K562 (cell line): Measurements from ENCODE around the gene MAGEB16. TPM values are rescaled to one million over a fixed set of nuclear protein-coding genes. Genes with fewer than 3 reads are reported as not detected.

Experiments used
- ATAC-seq: fragments of 200-7000 bp; cut with Tn5 transposase; 3 replicates; pipeline ENCODE4 v1.9.1; 2020; ENCODE audit warnings: moderate library complexity
- BruUV-seq: library from RNA; stranded (reverse); fragments of 400-500 nt; replicated peaks from 2 replicates; lab custom pipeline; 2021; lab: Mats Ljungman, UMichigan
- CTCF ChIA-PET: fragments of 300-600 bp; formaldehyde crosslinking; extraction: SDS; loops from one replicate; lab custom pipeline; 2021; ENCODE audit warnings: low intra/inter-chr PET ratio; lab: Yijun Ruan, JAX
- POLR2A ChIA-PET: fragments of 300-600, 350-650 bp; sonication (Branson Sonifier 250); formaldehyde crosslinking; extraction: SDS; loops from one replicate; lab custom pipeline; 2021; ENCODE audit warnings: antibody characterized with exemption, inconsistent platforms; lab: Yijun Ruan, JAX
- DNase-seq, 4 experiments: peaks; one replicate each; pipeline versions ENCODE4 v3.0.0 to v3.0.0-alpha.2; 2011 to 2018; ENCODE audit warnings: low spot score in 3 of 4, mixed read lengths in 3 of 4; ENCODE audit errors: extremely low read depth in 1 of 4
- FAIRE-seq: peaks from 2 replicates; lab custom pipeline; 2011; peaks lifted over from hg19 to GRCh38; lab: Jason Lieb, UNC
- H2AFZ ChIP-seq: 2 replicates; pipeline ENCODE4 v1.6.0; 2011; ENCODE audit warnings: low read depth, low read length, control low read depth, inconsistent platforms
- H3K27ac ChIP-seq: fragments of 200-600 bp; 3 replicates; pipeline ENCODE4 v1.8.0; 2011; ENCODE audit warnings: low read depth, mild to moderate bottlenecking, control low read depth, inconsistent platforms, low read length, moderate library complexity, mixed read lengths; ENCODE audit errors: extremely low read depth
- H3K27me3 ChIP-seq, 2 experiments: fragments of 300-600 bp in 1 of 2; 2 replicates in 1 of 2; 3 replicates in 1 of 2; pipeline versions ENCODE4 v1.6.0 to v1.8.0; 2011; ENCODE audit warnings: inconsistent platforms in 2 of 2, low read length in 2 of 2, mild to moderate bottlenecking in 1 of 2, mixed read lengths in 1 of 2, moderate library complexity in 1 of 2; ENCODE audit not compliant: control insufficient read depth in 2 of 2, insufficient read depth in 2 of 2
- H3K36me3 ChIP-seq: fragments of 300-600 bp; 3 replicates; pipeline ENCODE4 v1.8.0; 2011; ENCODE audit warnings: mild to moderate bottlenecking, low read length, inconsistent platforms; ENCODE audit not compliant: control insufficient read depth, insufficient read depth
- H3K4me1 ChIP-seq, 2 experiments: fragments of 200-600 bp in 1 of 2; replicated peaks in 1 of 2; 2 replicates in 1 of 2; 3 replicates in 1 of 2; pipeline versions ENCODE4 v1.5.1 to v1.8.0; 2011; ENCODE audit warnings: inconsistent platforms in 2 of 2, low read length in 2 of 2, mild to moderate bottlenecking in 1 of 2, mixed read lengths in 1 of 2, moderate library complexity in 1 of 2; ENCODE audit not compliant: control insufficient read depth in 2 of 2, insufficient read depth in 2 of 2
- H3K4me2 ChIP-seq: 2 replicates; pipeline ENCODE4 v1.6.1; 2011; ENCODE audit warnings: low read length, control low read depth, inconsistent platforms, mixed read lengths; ENCODE audit not compliant: insufficient read depth
- H3K4me3 ChIP-seq: fragments of 200-600 bp; sonication (generic), shearing (Covaris generic); 2 replicates; pipeline ENCODE4 v1.5.1; 2016; ENCODE audit warnings: control low read depth, inconsistent platforms
- H3K79me2 ChIP-seq: fragments of 200-600 bp; 3 replicates; pipeline ENCODE4 v1.8.0; 2011; ENCODE audit warnings: low read length, inconsistent platforms; ENCODE audit not compliant: control insufficient read depth, insufficient read depth
- H3K9ac ChIP-seq, 2 experiments: 2 replicates each; pipeline versions ENCODE4 v1.6.0 to v1.6.1; 2011; ENCODE audit warnings: low read depth in 2 of 2, low read length in 2 of 2, control low read depth in 1 of 2, inconsistent platforms in 1 of 2, mild to moderate bottlenecking in 1 of 2, mixed read lengths in 1 of 2; ENCODE audit not compliant: insufficient read depth in 1 of 2
- H3K9me1 ChIP-seq: one replicate; pipeline ENCODE4 v1.6.0; 2011; ENCODE audit warnings: inconsistent platforms, mild to moderate bottlenecking, low read length, moderate library complexity; ENCODE audit not compliant: control insufficient read depth, insufficient read depth
- H3K9me3 ChIP-seq: replicated peaks from 2 replicates; pipeline ENCODE4 v1.5.1; 2011; ENCODE audit warnings: low read depth, low read length, inconsistent platforms; ENCODE audit not compliant: control insufficient read depth, insufficient read depth
- H4K20me1 ChIP-seq: replicated peaks from 2 replicates; pipeline ENCODE4 v1.6.1; 2011; ENCODE audit warnings: low read length, inconsistent platforms, mixed read lengths; ENCODE audit not compliant: control insufficient read depth, insufficient read depth
- ADNP ChIP-seq: fragments of 200-800 bp; sonication (Bioruptor generic); IDR thresholded peaks from 2 replicates; pipeline ENCODE4 v1.6.1; 2016; ENCODE audit warnings: missing genetic modification characterization, missing compliant biosample characterization
- CTBP1 ChIP-seq: fragments of 450-650 bp; IDR thresholded peaks from 2 replicates; pipeline ENCODE4 v1.6.1; 2016; ENCODE audit warnings: borderline replicate concordance
- DMBX1 ChIP-seq: fragments of 250-450 bp; sonication (Bioruptor Pico); IDR thresholded peaks from 2 replicates; pipeline ENCODE4 v1.8.0; 2022; ENCODE audit warnings: inconsistent platforms, mild to moderate bottlenecking, moderate library complexity, borderline replicate concordance
- ESRRB ChIP-seq: fragments of 250-450 bp; sonication (Bioruptor Pico); IDR thresholded peaks from 2 replicates; pipeline ENCODE4 v1.5.0; 2020; ENCODE audit warnings: mild to moderate bottlenecking, moderate library complexity, borderline replicate concordance
- ETS2 ChIP-seq: IDR thresholded peaks from 2 replicates; pipeline ENCODE4 v1.6.1; 2016; ENCODE audit warnings: borderline replicate concordance, missing genetic modification characterization, mild to moderate bottlenecking, moderate library complexity, missing compliant biosample characterization; ENCODE audit not compliant: poor library complexity, severe bottlenecking
- GABPB1 ChIP-seq: sonication (generic); formaldehyde crosslinking; IDR thresholded peaks from 2 replicates; pipeline ENCODE4 v1.8.0; 2022; ENCODE audit warnings: mild to moderate bottlenecking, missing genetic modification reagents
- KLF1 ChIP-seq: fragments of 450-650 bp; IDR thresholded peaks from 2 replicates; pipeline ENCODE4 v1.6.1; 2016; ENCODE audit warnings: missing genetic modification characterization, missing compliant biosample characterization
- MEIS2 ChIP-seq: fragments of 450-650 bp; IDR thresholded peaks from 2 replicates; pipeline ENCODE4 v1.6.1; 2014; ENCODE audit warnings: mild to moderate bottlenecking; ENCODE audit not compliant: partially characterized antibody
- NEUROD1 ChIP-seq: fragments of 150-350 bp; IDR thresholded peaks from 2 replicates; pipeline ENCODE4 v1.6.1; 2014; ENCODE audit warnings: borderline replicate concordance, low read length, low read depth; ENCODE audit not compliant: partially characterized antibody
- RERE ChIP-seq: sonication (generic); formaldehyde crosslinking; IDR thresholded peaks from 2 replicates; pipeline ENCODE4 v1.8.0; 2023; ENCODE audit warnings: missing genetic modification reagents, mild to moderate bottlenecking, borderline replicate concordance
- SAFB2 ChIP-seq: fragments of 200-400 bp; formaldehyde crosslinking; IDR thresholded peaks from 2 replicates; pipeline ENCODE4 v1.6.1; 2018; ENCODE audit warnings: borderline replicate concordance, low read length, low read depth, moderate library complexity; ENCODE audit not compliant: severe bottlenecking
- TBP ChIP-seq: optimal IDR thresholded peaks from 2 replicates; pipeline ENCODE3; 2011; ENCODE audit warnings: low read depth, low read length, improper control_type of control experiment
- ZNF134 ChIP-seq: fragments of 250-450 bp; sonication (Bioruptor Pico); conservative IDR thresholded peaks from 2 replicates; pipeline ENCODE4 v1.4.0; 2020
- ZNF184 ChIP-seq: sonication (generic); formaldehyde crosslinking; IDR thresholded peaks from 2 replicates; pipeline ENCODE4 v1.5.0; 2020; ENCODE audit warnings: missing genetic modification reagents
- ZNF449 ChIP-seq: fragments of 250-450 bp; sonication (Bioruptor Pico); IDR thresholded peaks from 2 replicates; pipeline ENCODE4 v1.8.0; 2022; ENCODE audit warnings: moderate library complexity, mild to moderate bottlenecking, inconsistent platforms
- ZNF668 ChIP-seq: fragments of 250-450 bp; sonication (Bioruptor Pico); IDR thresholded peaks from 2 replicates; pipeline ENCODE4 v1.8.0; 2022; ENCODE audit warnings: mild to moderate bottlenecking, inconsistent platforms
- WGBS: fragments of 100-300 bp; shearing (Covaris generic); methylation state at CpG from one replicate; pipeline ENCODE4 v1.1.6; 2016; ENCODE audit warnings: low coverage, mixed read lengths; ENCODE audit not compliant: insufficient coverage; ENCODE audit errors: missing lambda C conversion rate; 5-methylcytosine and 5-hydroxymethylcytosine counted together
- in situ Hi-C: fragments of 300-500 bp; cut with MboI; formaldehyde crosslinking; loops from 4 replicates; pipeline ENCODE4 v1.15.0; 2018; ENCODE audit warnings: inconsistent platforms, mixed read lengths
- intact Hi-C: fragments of 100-400 bp; cut with micrococcal nuclease; formaldehyde crosslinking; loops from 2 replicates; pipeline ENCODE4 v1.14.2; 2022
- polyA plus RNA-seq, 8 experiments: library from polyadenylated mRNA; depleted of rRNA in 4 of 8; stranded (reverse) in 5 of 8; unstranded in 3 of 8; fragments of >200 nt; fragmentation: Nextera tagmentation in 2 of 8; fragmentation: Illumina TruSeq in 1 of 8; extraction: Ambion mirVana in 2 of 8; extraction: Trizol in 1 of 8; gene quantifications; 2 replicates each; pipeline versions ENCODE4 v1.2.1 to v1.2.3, GENCODE V29; 2011 to 2014; ENCODE audit warnings: inconsistent platforms in 1 of 8, missing spikeins in 1 of 8
- total RNA-seq, 7 experiments: library from RNA; depleted of rRNA in 6 of 7; stranded (reverse); fragments of >200 nt in 6 of 7; fragmentation: Illumina TruSeq in 2 of 7; extraction: Trizol in 2 of 7; gene quantifications; 2 replicates each; pipeline versions ENCODE4 v1.2.1 to v1.2.3, GENCODE V29; 2011 to 2021; ENCODE audit warnings: low replicate concordance in 1 of 7

MAGEB16 gene
- total and polyA plus RNA-seq, 9 of the 15 experiments (the other 6 are each of a cell fraction or from before 2014, with no cell fraction given): 0.20 to 4.0 (median 0.89) TPM

GRCh38 chrX:35826503-35826902 is 28.4 kb downstream of the MAGEB16 start (continued):
- TF ChIP-seq NEUROD1 (no peak), SAFB2 (no peak)

GRCh38 chrX:35829501-35829900 is 31.4 kb downstream of the MAGEB16 start:
- FAIRE-seq (no peak), DNase-seq (no peak), ATAC-seq (no peak)
- no peaks in the 10 kb centered on the region for H3K4me1 ChIP-seq
- in situ Hi-C loops (no loop called here), intact Hi-C loops (no loop called here)
- no TSS peak for BruUV-seq
- no peaks in the 10 kb centered on the region for H4K20me1 ChIP-seq
- H3K9ac ChIP-seq: no peak overlapping the region
- ChIA-PET POLR2A (no interaction called here), CTCF (no interaction called here)
- H3K27ac ChIP-seq: no peak overlapping the region
- WGBS: 0% methylated on average over 3 of the region's 3 CpGs
- H3K79me2 ChIP-seq: no peaks in the 10 kb centered on the region
- no peaks in the 10 kb centered on the region for H3K9me3 ChIP-seq
- H3K9me1 ChIP-seq: no peaks in the 10 kb centered on the region
- no peak overlapping the region for H2AFZ ChIP-seq
- no peaks in the 10 kb centered on the region for H3K27me3 ChIP-seq
- H3K4me3 ChIP-seq: no peak overlapping the region
- H3K36me3 ChIP-seq: no peaks in the 10 kb centered on the region
- no peak overlapping the region for H3K4me2 ChIP-seq
- TF ChIP-seq ZNF184 (no peak), CTBP1 (no peak), ADNP (tag) (no peak), DMBX1 (CRISPR knock-in tag) (no peak), MEIS2 (no peak), ETS2 (tag) (no peak), ESRRB (no peak), TBP (no peak), ZNF668 (no peak), ZNF449 (CRISPR knock-in tag) (no peak), GABPB1 (no peak), ZNF134 (CRISPR knock-in tag) (no peak), RERE (CRISPR knock-in tag) (no peak), KLF1 (no peak)
